ENCODE measurements around the gene MED7. TPM values are rescaled to one million over a fixed set of nuclear protein-coding genes. Genes with fewer than 3 reads are reported as not detected.

The MED7 gene
- total and polyA plus RNA-seq, 2 of the 4 experiments (the other 2 are of a cell fraction), result 8.6 to 9.0 TPM

- DNase-seq, result no peak
- Histone ChIP-seq H3K23ac (ENCODE audit: low read depth, low read length) (no peak overlapping the region), H3K4ac (ENCODE audit: low read depth, low read length) (no peak overlapping the region), H2BK5ac (ENCODE audit: low read depth, low read length, poor library complexity, severe bottlenecking) (no peak overlapping the region), H3K14ac (replicated peaks; ENCODE audit: low read depth, low read length) (no peak overlapping the region), H3K56ac (ENCODE audit: extremely low read depth, insufficient read depth, low read length) (no peak overlapping the region), H2BK20ac (ENCODE audit: low read depth, low read length) (no peak overlapping the region), H2BK15ac (ENCODE audit: low read depth, low read length) (no peak overlapping the region), H3K4me2 (ENCODE audit: low read depth, low read length) (no peak overlapping the region), H2BK120ac (ENCODE audit: low read depth, low read length) (no peak overlapping the region), H3K18ac (ENCODE audit: low read depth, low read length) (no peak overlapping the region), H2AFZ (replicated peaks; ENCODE audit: low read length, poor library complexity) (no peak overlapping the region), H3K36me3 (ENCODE audit: control insufficient read depth, insufficient read depth, low read length) (no peaks in the 10 kb centered on the region), H3K9me1 (ENCODE audit: insufficient read depth, low read length) (no peaks in the 10 kb centered on the region), H4K91ac (ENCODE audit: insufficient read depth, low read depth, low read length) (no peak overlapping the region), H3K4me1 (ENCODE audit: control insufficient read depth, insufficient read depth, low read length) (peaks cover 2% of the 10 kb centered on the region; the same call in 1 of the 2 replicates), H3K79me1 (ENCODE audit: low read depth in 1 of 2, low read length in 2 of 2) (no peaks in the 10 kb centered on the region), H2AK5ac (ENCODE audit: low read depth, low read length) (no peak overlapping the region), H3K4me3 (ENCODE audit: insufficient read depth, low read depth, low read length) (no peak overlapping the region), H4K20me1 (ENCODE audit: insufficient read depth, low read length) (no peaks in the 10 kb centered on the region), H4K8ac (ENCODE audit: low read depth in 2 of 2, low read length in 2 of 2) (no peak overlapping the region), H3K27ac (ENCODE audit: insufficient read depth, low read length) (no peak overlapping the region), H3K9ac (ENCODE audit: low read depth, low read length) (no peak overlapping the region), H2AK9ac (replicated peaks; ENCODE audit: low read depth, low read length, poor library complexity) (no peak overlapping the region), H4K5ac (ENCODE audit: low read depth, low read length) (no peak overlapping the region), H3K27me3 (ENCODE audit: control insufficient read depth, insufficient read depth, low read length) (no peaks in the 10 kb centered on the region), H3K9me3 (ENCODE audit: control insufficient read depth, insufficient read depth, low read length) (no peaks in the 10 kb centered on the region)
- BruUV-seq (replicated peaks), result no TSS peak
- intact Hi-C loops (cut with micrococcal nuclease), result no loop called here
- TF ChIP-seq RFX5 (IDR thresholded peaks at IDR 0.05; ENCODE audit: low read depth, low read length) (no peak), ELK1 (IDR thresholded peaks at IDR 0.05; ENCODE audit: borderline replicate concordance, low read depth, low read length) (no peak), USF2 (IDR thresholded peaks at IDR 0.05; ENCODE audit: low read depth, low read length) (no peak), BHLHE40 (IDR thresholded peaks at IDR 0.05; ENCODE audit: low read depth, low read length) (no peak), SMC3 (IDR thresholded peaks at IDR 0.05; ENCODE audit: low read depth, low read length) (no peak), CHD1 (IDR thresholded peaks at IDR 0.05; ENCODE audit: low read depth, low read length) (no peak), MXI1 (IDR thresholded peaks at IDR 0.05; ENCODE audit: borderline replicate concordance, low read depth, low read length) (no peak), RAD21 (IDR thresholded peaks at IDR 0.05; ENCODE audit: low read length) (no peak), NFE2L2 (IDR thresholded peaks at IDR 0.05; ENCODE audit: low read depth, low read length) (no peak), POLR2A (IDR thresholded peaks at IDR 0.05; ENCODE audit: low read depth, low read length) (no peak), CEBPB (IDR thresholded peaks at IDR 0.05; ENCODE audit: low read depth, low read length) (no peak), FOS (IDR thresholded peaks at IDR 0.05; ENCODE audit: low read depth, low read length) (no peak), CTCF (conservative IDR thresholded peaks at IDR 0.05; ENCODE audit: low read depth, low read length) (no peak), RCOR1 (IDR thresholded peaks at IDR 0.05; ENCODE audit: insufficient replicate concordance, low read length) (no peak), MAZ (IDR thresholded peaks at IDR 0.05; ENCODE audit: borderline replicate concordance, low read depth, low read length) (no peak), MAFK (IDR thresholded peaks at IDR 0.05; ENCODE audit: low read depth, low read length) (no peak)
- dilution Hi-C loops (cut with HindIII; ENCODE audit: low sequenced_read_pairs, unreplicated experiment), result no loop called here
- no CpG with 5 or more reads among the region's 1 CpG for WGBS, 2 experiments (ENCODE audit: extremely low coverage in 2 of 2, insufficient read length in 1 of 2)
- in situ Hi-C loops (cut with MboI; ENCODE audit: low sequenced_read_pairs), result no loop called here
- no peak for ATAC-seq (ENCODE audit: low read depth)
- CTCF ChIA-PET, result interaction anchor here (1.9 kb wide), 1 partner anchor 28 kb away, joined by 5 read pairs; the partner anchor contains the start of gene MED7
- POLR2A ChIA-PET (ENCODE audit: unreplicated experiment), result no interaction called here
Observed at GRCh38 chr5:157115502-157115901, 27.2 kb downstream of the MED7 start.

Data from IMR-90 (cell line).